H1 (cell line): ENCODE measurements around the gene TEX2. TPM values are rescaled to one million over a fixed set of nuclear protein-coding genes. Genes with fewer than 3 reads are reported as not detected.

Experiments
- CTCF ChIA-PET: fragments of 300-600 bp; sonication (Branson Sonifier 250); formaldehyde crosslinking; loops from one replicate; lab custom pipeline; 2021; ENCODE audit not compliant: partially characterized antibody; lab: Charles Lee
- POLR2A ChIA-PET: fragments of 300-600 bp; sonication (Branson Sonifier 250); formaldehyde crosslinking; loops from one replicate; lab custom pipeline; 2021; ENCODE audit warnings: inconsistent platforms; ENCODE audit not compliant: partially characterized antibody; lab: Charles Lee
- DNase-seq, 2 experiments: peaks; one replicate each; pipeline versions ENCODE4 v3.0.0 to v3.0.0-alpha.2; 2010 to 2022; ENCODE audit warnings: low spot score in 2 of 2, low read depth in 1 of 2, mixed read lengths in 1 of 2
- FAIRE-seq: peaks from 2 replicates; lab custom pipeline; 2011; peaks lifted over from hg19 to GRCh38; lab: Jason Lieb, UNC
- H2AFZ ChIP-seq: 2 replicates; pipeline ENCODE4 v1.8.1; 2012; ENCODE audit warnings: low read length, inconsistent platforms
- H2AK5ac ChIP-seq: 2 replicates; pipeline ENCODE4 v1.6.1; 2013; ENCODE audit warnings: low read depth, low read length
- H2BK120ac ChIP-seq: replicated peaks from 2 replicates; pipeline ENCODE3; 2013; ENCODE audit warnings: low read depth, low read length, inconsistent platforms
- H2BK12ac ChIP-seq: 2 replicates; pipeline ENCODE4 v1.6.1; 2013; ENCODE audit warnings: low read depth, low read length
- H2BK15ac ChIP-seq: 2 replicates; pipeline ENCODE4 v1.6.1; 2013; ENCODE audit warnings: low read length
- H2BK20ac ChIP-seq: 2 replicates; pipeline ENCODE4 v1.6.1; 2013; ENCODE audit warnings: low read length
- H2BK5ac ChIP-seq: 2 replicates; pipeline ENCODE4 v1.6.1; 2013; ENCODE audit warnings: low read depth, low read length
- H3K14ac ChIP-seq: 2 replicates; pipeline ENCODE4 v1.6.1; 2013; ENCODE audit warnings: inconsistent platforms; ENCODE audit not compliant: insufficient read length
- H3K18ac ChIP-seq: 2 replicates; pipeline ENCODE4 v1.6.1; 2013; ENCODE audit warnings: low read length; ENCODE audit errors: extremely low read depth
- H3K23ac ChIP-seq: 2 replicates; pipeline ENCODE4 v1.6.1; 2013; ENCODE audit warnings: inconsistent platforms; ENCODE audit not compliant: insufficient read length
- H3K23me2 ChIP-seq: 2 replicates; pipeline ENCODE4 v1.6.1; 2013; ENCODE audit warnings: low read depth, low read length
- H3K27ac ChIP-seq: 2 replicates; pipeline ENCODE4 v1.6.1; 2011; ENCODE audit warnings: low read depth, low read length, inconsistent platforms
- H3K27me3 ChIP-seq, 4 experiments: replicated peaks in 1 of 4; 1 replicate in 1 of 4; 2 replicates in 3 of 4; pipeline versions ENCODE4 v1.6.1 to v1.8.1; 2011 to 2013; ENCODE audit warnings: low read length in 3 of 4, mild to moderate bottlenecking in 3 of 4, inconsistent platforms in 2 of 4, mixed read lengths in 2 of 4, moderate library complexity in 1 of 4; ENCODE audit not compliant: control insufficient read depth in 3 of 4, insufficient read depth in 3 of 4; ENCODE audit errors: extremely low read depth in 1 of 4
- H3K36me3 ChIP-seq, 4 experiments: 2 replicates each; pipeline versions ENCODE4 v1.6.1 to v1.8.1; 2011 to 2013; ENCODE audit warnings: mild to moderate bottlenecking in 4 of 4, low read length in 3 of 4, moderate library complexity in 2 of 4, control low read depth in 1 of 4, inconsistent platforms in 1 of 4; ENCODE audit not compliant: insufficient read depth in 4 of 4, control insufficient read depth in 2 of 4
- H3K4ac ChIP-seq: replicated peaks from 2 replicates; pipeline ENCODE3; 2013; ENCODE audit warnings: low read length, low read depth, mixed read lengths, inconsistent platforms; ENCODE audit not compliant: insufficient read length
- H3K4me1 ChIP-seq, 4 experiments: replicated peaks in 1 of 4; 1 replicate in 1 of 4; 2 replicates in 3 of 4; pipeline versions ENCODE4 v1.6.1 to v1.8.1; 2011 to 2013; ENCODE audit warnings: low read length in 3 of 4, inconsistent platforms in 2 of 4, mixed read lengths in 1 of 4; ENCODE audit not compliant: insufficient read depth in 4 of 4, control insufficient read depth in 3 of 4
- H3K4me2 ChIP-seq, 2 experiments: 2 replicates each; pipeline versions ENCODE4 v1.6.1 to v1.8.1; 2011 to 2013; ENCODE audit warnings: low read depth in 2 of 2, low read length in 2 of 2, control low read depth in 1 of 2, inconsistent platforms in 1 of 2, mild to moderate bottlenecking in 1 of 2; ENCODE audit not compliant: insufficient read depth in 1 of 2
- H3K4me3 ChIP-seq, 4 experiments: fragments of 200-600, 300-600 bp in 1 of 4; sonication (generic), shearing (Covaris generic), sonication (Bioruptor Twin) in 1 of 4; 2 replicates each; pipeline versions ENCODE4 v1.5.1 to v1.8.1; 2011 to 2016; ENCODE audit warnings: low read length in 4 of 4, low read depth in 3 of 4, control low read depth in 2 of 4, inconsistent platforms in 2 of 4, mild to moderate bottlenecking in 2 of 4, mixed read lengths in 1 of 4, moderate library complexity in 1 of 4; ENCODE audit not compliant: insufficient read depth in 2 of 4; ENCODE audit errors: extremely low read depth in 1 of 4
- H3K56ac ChIP-seq: replicated peaks from 2 replicates; pipeline ENCODE3; 2013; ENCODE audit warnings: low read depth, mild to moderate bottlenecking, mixed read lengths, low read length, inconsistent platforms; ENCODE audit not compliant: insufficient read length
- H3K79me1 ChIP-seq: 2 replicates; pipeline ENCODE4 v1.6.1; 2013; ENCODE audit warnings: low read depth, low read length, control low read depth
- H3K79me2 ChIP-seq, 2 experiments: 2 replicates each; pipeline versions ENCODE4 v1.6.1 to v1.8.1; 2012 to 2013; ENCODE audit warnings: low read length in 2 of 2, mild to moderate bottlenecking in 2 of 2, inconsistent platforms in 1 of 2; ENCODE audit not compliant: insufficient read depth in 2 of 2, control insufficient read depth in 1 of 2
- H3K9ac ChIP-seq, 4 experiments: replicated peaks in 1 of 4; 1 replicate in 1 of 4; 2 replicates in 3 of 4; pipeline versions ENCODE4 v1.6.1 to v1.8.1; 2011 to 2013; ENCODE audit warnings: low read depth in 3 of 4, low read length in 3 of 4, control low read depth in 2 of 4, mild to moderate bottlenecking in 2 of 4, moderate library complexity in 2 of 4, inconsistent platforms in 1 of 4; ENCODE audit errors: extremely low read depth in 1 of 4
- H3K9me3 ChIP-seq, 2 experiments: 2 replicates each; pipeline versions ENCODE4 v1.6.1 to v1.8.1; 2012 to 2013; ENCODE audit warnings: mild to moderate bottlenecking in 2 of 2, moderate library complexity in 2 of 2, control low read depth in 1 of 2, inconsistent platforms in 1 of 2, low read depth in 1 of 2, low read length in 1 of 2, mixed read lengths in 1 of 2; ENCODE audit not compliant: insufficient read depth in 2 of 2
- H4K20me1 ChIP-seq, 2 experiments: replicated peaks in 1 of 2; 2 replicates each; pipeline versions ENCODE3 to v1.8.1; 2011 to 2013; ENCODE audit warnings: inconsistent platforms in 2 of 2, low read length in 2 of 2, mild to moderate bottlenecking in 1 of 2; ENCODE audit not compliant: insufficient read depth in 2 of 2, control insufficient read depth in 1 of 2
- H4K5ac ChIP-seq: 2 replicates; pipeline ENCODE4 v1.6.1; 2013; ENCODE audit warnings: low read length, low read depth, mixed read lengths, inconsistent platforms; ENCODE audit not compliant: insufficient read length
- H4K8ac ChIP-seq: 2 replicates; pipeline ENCODE4 v1.8.0; 2013; ENCODE audit warnings: mild to moderate bottlenecking, moderate library complexity, low read length, inconsistent platforms; ENCODE audit not compliant: insufficient read depth; ENCODE audit errors: extremely low read depth
- H4K91ac ChIP-seq: replicated peaks from 2 replicates; pipeline ENCODE3; 2013; ENCODE audit warnings: low read length, mixed read lengths, inconsistent platforms; ENCODE audit not compliant: insufficient read length
- EP300 ChIP-seq, 2 experiments: IDR thresholded peaks; 1 replicate in 1 of 2; 2 replicates in 1 of 2; pipeline ENCODE4 v1.6.1; 2011 to 2012; ENCODE audit warnings: low read depth in 2 of 2, low read length in 2 of 2, mild to moderate bottlenecking in 2 of 2, borderline replicate concordance in 1 of 2, inconsistent platforms in 1 of 2, moderate library complexity in 1 of 2
- EZH2 ChIP-seq: fragments of 200-600 bp; sonication (generic); IDR thresholded peaks from 2 replicates; pipeline ENCODE4 v1.7.1; 2012; ENCODE audit warnings: low read depth, mild to moderate bottlenecking, moderate library complexity, low read length, inconsistent platforms; ENCODE audit not compliant: severe bottlenecking
- GABPA ChIP-seq: IDR thresholded peaks from 2 replicates; pipeline ENCODE4 v1.6.1; 2011; ENCODE audit warnings: mild to moderate bottlenecking, low read length, moderate library complexity, borderline replicate concordance; ENCODE audit not compliant: insufficient read depth
- JUN ChIP-seq: IDR thresholded peaks from 2 replicates; pipeline ENCODE4 v1.6.1; 2011; ENCODE audit warnings: low read depth, mild to moderate bottlenecking, improper control_type of control experiment, low read length
- KDM1A ChIP-seq: fragments of 200-600, 300-600 bp; sonication (generic); IDR thresholded peaks from 2 replicates; pipeline ENCODE4 v1.7.1; 2016; ENCODE audit warnings: mild to moderate bottlenecking, low read length, borderline replicate concordance
- RBBP5 ChIP-seq: IDR thresholded peaks from 2 replicates; pipeline ENCODE4 v1.7.1; 2012; ENCODE audit warnings: low read depth, mild to moderate bottlenecking, inconsistent platforms, low read length, moderate library complexity, borderline replicate concordance
- SIX5 ChIP-seq: IDR thresholded peaks from 2 replicates; pipeline ENCODE4 v1.6.1; 2011; ENCODE audit warnings: mild to moderate bottlenecking, low read depth, low read length
- SRF ChIP-seq: IDR thresholded peaks from 2 replicates; pipeline ENCODE4 v1.6.1; 2011; ENCODE audit warnings: mild to moderate bottlenecking, low read depth, low read length, moderate library complexity
- WGBS, 2 experiments: shearing (Covaris generic) in 1 of 2; methylation state at CpG; one replicate each; pipeline versions ENCODE4 v1.1.6 to v1.1.7; 2013 to 2015; ENCODE audit warnings: low lambda C conversion rate in 2 of 2, mixed read lengths in 2 of 2, inconsistent platforms in 1 of 2, low coverage in 1 of 2, missing lambda C conversion rate in 1 of 2; ENCODE audit not compliant: insufficient replicate concordance in 2 of 2, insufficient coverage in 1 of 2, insufficient read length in 1 of 2; ENCODE audit errors: extremely low coverage in 1 of 2, missing lambda C conversion rate in 1 of 2; 5-methylcytosine and 5-hydroxymethylcytosine counted together
- polyA plus RNA-seq, 7 experiments: library from polyadenylated mRNA; depleted of rRNA in 3 of 7; stranded (reverse) in 5 of 7; unstranded in 2 of 7; fragments of >200 nt in 5 of 7; fragments of 200-250 nt in 2 of 7; gene quantifications; 1 replicate in 5 of 7; 2 replicates in 1 of 7; 4 replicates in 1 of 7; pipeline versions ENCODE4 v1.2.1 to v1.2.3, GENCODE V29; 2011 to 2013; ENCODE audit warnings: missing spikeins in 2 of 7, mixed read lengths in 2 of 7
- total RNA-seq: library from RNA; stranded (reverse); fragmentation: NEBNext Ultra II Directional; extraction: Animal tissue kit (Norgen Biotek cat#: 25700); gene quantifications from 2 replicates; pipeline ENCODE4 v1.2.1, GENCODE V29; 2021

The TEX2 gene
- total and polyA plus RNA-seq, 2 of the 8 experiments (the other 6 are each of a cell fraction or from before 2014, with no cell fraction given), result 6.1 to 15.6 TPM

GRCh38 chr17:64260886-64261285 is 2.2 kb downstream of the TEX2 start:
- no peak overlapping the region for H3K4me3 ChIP-seq
- no peak overlapping the region for H2BK20ac ChIP-seq
- H3K18ac ChIP-seq, result no peak overlapping the region
- H4K20me1 ChIP-seq, result peaks cover 0 to 3% of the 10 kb centered on the region in 2 experiments
- no peak overlapping the region for H4K91ac ChIP-seq
- H3K9me3 ChIP-seq, result no peaks in the 10 kb centered on the region
- no peak overlapping the region for H2AFZ ChIP-seq
- peaks cover 1 to 5% (median 4%) of the 10 kb centered on the region in 4 experiments; a peak in 4 of 7 replicates for H3K4me1 ChIP-seq
- ChIA-PET CTCF (no interaction called here), POLR2A (no interaction called here)
- no peak overlapping the region for H4K8ac ChIP-seq
- peaks cover 0 to 25% of the 10 kb centered on the region in 2 experiments; a peak in 3 of 4 replicates for H3K79me2 ChIP-seq
- no peak for TF ChIP-seq SRF
- TF ChIP-seq RBBP5, result no peak
- no peak for TF ChIP-seq EP300 (IDR thresholded peaks at IDR 0.05; ENCODE audit: borderline replicate concordance in 1 of 2, low read depth in 2 of 2, low read length in 2 of 2)
- TF ChIP-seq EZH2, result no peak
- no peak for TF ChIP-seq KDM1A
- no peak for TF ChIP-seq SIX5
- no peak for TF ChIP-seq JUN
- TF ChIP-seq GABPA, result no peak
- H2BK5ac ChIP-seq, result no peak overlapping the region
- H3K9ac ChIP-seq, result no peak overlapping the region
- H3K23ac ChIP-seq, result no peak overlapping the region
- H3K27ac ChIP-seq, result no peak overlapping the region
- FAIRE-seq (no peak), DNase-seq (no peak)
- H3K79me1 ChIP-seq, result peaks cover 6% of the 10 kb centered on the region
- H4K5ac ChIP-seq, result no peak overlapping the region
- H3K4ac ChIP-seq, result no peak overlapping the region
- H3K27me3 ChIP-seq, result peaks cover 0 to 9% (median 8%) of the 10 kb centered on the region in 4 experiments; a peak in 4 of 7 replicates
- H3K4me2 ChIP-seq, result no peak overlapping the region
- 86% methylated on average over 1 of the region's 1 CpG; no CpG with 5 or more reads in 1 of the 2 experiments for WGBS, 2 experiments
- H2BK120ac ChIP-seq, result no peak overlapping the region
- H3K23me2 ChIP-seq, result peaks cover 10% of the 10 kb centered on the region
- no peaks in the 10 kb centered on the region for H3K36me3 ChIP-seq
- no peak overlapping the region for H3K56ac ChIP-seq
- no peak overlapping the region for H3K14ac ChIP-seq
- no peak overlapping the region for H2AK5ac ChIP-seq
- H2BK12ac ChIP-seq, result no peak overlapping the region
- H2BK15ac ChIP-seq, result no peak overlapping the region
